ENCODE measurements around the gene SERTAD2. TPM values are rescaled to one million over a fixed set of nuclear protein-coding genes. Genes with fewer than 3 reads are reported as not detected.
A peak's percentile ranks its signal among the peaks of the same experiment; 100 is the strongest.

Gene SERTAD2
- total RNA-seq, 2 donors from 2014 or later: 15.6 to 23.9 TPM

- Mint-ChIP-seq H3K4me1 (ENCODE audit: low read depth in 2 of 2) (peaks cover 8 to 16% of the 10 kb centered on the region in 2 donors), H3K9me3 (no peaks in the 10 kb centered on the region), H3K36me3 (no peaks in the 10 kb centered on the region), H3K4me3 (no peak overlapping the region), H3K27me3 (no peaks in the 10 kb centered on the region), H3K27ac (no peak overlapping the region)
- DNase-seq (ENCODE audit: low spot score): no peak
- no peak for ATAC-seq
Measured at GRCh38 chr2:64665709-64666108, 12.0 kb upstream of the SERTAD2 start.

GRCh38 chr2:64663402-64663801, 9.7 kb upstream of the SERTAD2 start:
- Mint-ChIP-seq H3K36me3 (no peaks in the 10 kb centered on the region), H3K9me3 (no peaks in the 10 kb centered on the region), H3K4me1 (ENCODE audit: low read depth in 2 of 2) (peaks cover 8 to 16% of the 10 kb centered on the region in 2 donors), H3K27ac (no peak overlapping the region), H3K27me3 (no peaks in the 10 kb centered on the region), H3K4me3 (no peak overlapping the region)
- no peak for DNase-seq (ENCODE audit: low spot score)
- ATAC-seq: no peak

GRCh38 chr2:64661741-64662169, 8.0 kb upstream of the SERTAD2 start:
- Mint-ChIP-seq H3K36me3 (no peaks in the 10 kb centered on the region), H3K27ac (no peak overlapping the region), H3K4me1 (ENCODE audit: low read depth in 2 of 2) (peaks cover 0 to 3% of the 10 kb centered on the region in 2 donors)

GRCh38 chr2:64659252-64659651, 5.5 kb upstream of the SERTAD2 start:
- H3K4me1 Mint-ChIP-seq (ENCODE audit: low read depth in 2 of 2): peaks cover 16 to 17% of the 10 kb centered on the region in 2 donors
- H3K36me3 Mint-ChIP-seq: no peaks in the 10 kb centered on the region
- ATAC-seq (no peak), DNase-seq (ENCODE audit: low spot score) (no peak)
- H3K9me3 Mint-ChIP-seq: no peaks in the 10 kb centered on the region
- H3K27ac Mint-ChIP-seq: no peak overlapping the region
- no peak overlapping the region for H3K4me3 Mint-ChIP-seq
- H3K27me3 Mint-ChIP-seq: no peaks in the 10 kb centered on the region

More at GRCh38 chr2:64661741-64662169, 8.0 kb upstream of the SERTAD2 start:
- H3K9me3 Mint-ChIP-seq: no peaks in the 10 kb centered on the region
- no peaks in the 10 kb centered on the region for H3K27me3 Mint-ChIP-seq
- H3K4me3 Mint-ChIP-seq: no peak overlapping the region
- no peak for ATAC-seq
- no peak for DNase-seq (ENCODE audit: low spot score)

GRCh38 chr2:64658269-64658668, 4.6 kb upstream of the SERTAD2 start:
- no peak overlapping the region for H3K27ac Mint-ChIP-seq
- H3K9me3 Mint-ChIP-seq: no peaks in the 10 kb centered on the region
- H3K4me1 Mint-ChIP-seq (ENCODE audit: low read depth in 2 of 2): peaks cover 16 to 17% of the 10 kb centered on the region in 2 donors

GRCh38 chr2:64657411-64657810, 3.7 kb upstream of the SERTAD2 start:
- no peak overlapping the region for H3K27ac Mint-ChIP-seq
- H3K4me3 Mint-ChIP-seq: no peak overlapping the region

More at GRCh38 chr2:64658269-64658668, 4.6 kb upstream of the SERTAD2 start:
- Mint-ChIP-seq H3K4me3 (no peak overlapping the region), H3K27me3 (no peaks in the 10 kb centered on the region), H3K36me3 (no peaks in the 10 kb centered on the region)
- ATAC-seq (no peak), DNase-seq (ENCODE audit: low spot score) (no peak)

GRCh38 chr2:64656379-64656778, 2.7 kb upstream of the SERTAD2 start:
- Mint-ChIP-seq H3K27ac (peak overlapping the region; percentile 62 to 85), H3K9me3 (no peaks in the 10 kb centered on the region), H3K36me3 (no peaks in the 10 kb centered on the region)

More at GRCh38 chr2:64657411-64657810, 3.7 kb upstream of the SERTAD2 start:
- ATAC-seq (no peak), DNase-seq (ENCODE audit: low spot score) (no peak)
- peaks cover 21 to 23% of the 10 kb centered on the region in 2 donors for H3K4me1 Mint-ChIP-seq (ENCODE audit: low read depth in 2 of 2)
- no peaks in the 10 kb centered on the region for H3K27me3 Mint-ChIP-seq
- no peaks in the 10 kb centered on the region for H3K36me3 Mint-ChIP-seq
- H3K9me3 Mint-ChIP-seq: no peaks in the 10 kb centered on the region

GRCh38 chr2:64655873-64656272, 2.2 kb upstream of the SERTAD2 start:
- Mint-ChIP-seq H3K36me3 (no peaks in the 10 kb centered on the region), H3K27ac (peak overlapping the region; percentile 62 to 85), H3K9me3 (no peaks in the 10 kb centered on the region), H3K4me1 (ENCODE audit: low read depth in 2 of 2) (peaks cover 26 to 35% of the 10 kb centered on the region in 2 donors), H3K27me3 (no peaks in the 10 kb centered on the region), H3K4me3 (peak overlapping the region; percentile 83)
- no peak for DNase-seq (ENCODE audit: low spot score)
- ATAC-seq: no peak

More at GRCh38 chr2:64656379-64656778, 2.7 kb upstream of the SERTAD2 start:
- Mint-ChIP-seq H3K4me1 (ENCODE audit: low read depth in 2 of 2) (peaks cover 26 to 33% of the 10 kb centered on the region in 2 donors), H3K4me3 (no peak overlapping the region), H3K27me3 (no peaks in the 10 kb centered on the region)
- ATAC-seq (no peak), DNase-seq (ENCODE audit: low spot score) (no peak)

- DNase-seq (ENCODE audit: low spot score) (no peak), ATAC-seq (no peak)
- H3K4me3 Mint-ChIP-seq: peak overlapping the region; percentile 83
- H3K27ac Mint-ChIP-seq: peak overlapping the region; percentile 62 to 85
- H3K36me3 Mint-ChIP-seq: no peaks in the 10 kb centered on the region
- H3K4me1 Mint-ChIP-seq (ENCODE audit: low read depth in 2 of 2): peaks cover 26 to 35% of the 10 kb centered on the region in 2 donors
- no peaks in the 10 kb centered on the region for H3K27me3 Mint-ChIP-seq
- H3K9me3 Mint-ChIP-seq: no peaks in the 10 kb centered on the region
Measured at GRCh38 chr2:64655018-64655664, 1.4 kb upstream of the SERTAD2 start.

GRCh38 chr2:64654063-64654811, 524 bp upstream of the SERTAD2 start:
- H3K4me1 Mint-ChIP-seq (ENCODE audit: low read depth in 2 of 2): peaks cover 31 to 41% of the 10 kb centered on the region in 2 donors

GRCh38 chr2:64652231-64653108, 1.2 kb downstream of the SERTAD2 start:
- ATAC-seq: peak; percentile 52 to 61

More at GRCh38 chr2:64654063-64654811, 524 bp upstream of the SERTAD2 start:
- Mint-ChIP-seq H3K27ac (peak overlapping the region; percentile 62 to 85), H3K9me3 (no peaks in the 10 kb centered on the region), H3K4me3 (peak overlapping the region; percentile 83), H3K36me3 (no peaks in the 10 kb centered on the region), H3K27me3 (no peaks in the 10 kb centered on the region)
- ATAC-seq (peak; percentile 75 to 79), DNase-seq (ENCODE audit: low spot score) (peak; percentile 78)

GRCh38 chr2:64651590-64651989, 2.1 kb downstream of the SERTAD2 start:
- Mint-ChIP-seq H3K4me3 (peak overlapping the region; percentile 88), H3K27ac (peak overlapping the region; percentile 85 to 90), H3K4me1 (ENCODE audit: low read depth in 2 of 2) (peaks cover 31 to 50% of the 10 kb centered on the region in 2 donors), H3K36me3 (no peaks in the 10 kb centered on the region), H3K9me3 (no peaks in the 10 kb centered on the region), H3K27me3 (no peaks in the 10 kb centered on the region)
- DNase-seq (ENCODE audit: low spot score) (no peak), ATAC-seq (no peak)

More at GRCh38 chr2:64652231-64653108, 1.2 kb downstream of the SERTAD2 start:
- H3K27ac Mint-ChIP-seq: peak overlapping the region; percentile 85 to 90
- no peaks in the 10 kb centered on the region for H3K36me3 Mint-ChIP-seq
- H3K4me1 Mint-ChIP-seq (ENCODE audit: low read depth in 2 of 2): peaks cover 31 to 49% of the 10 kb centered on the region in 2 donors
- no peak for DNase-seq (ENCODE audit: low spot score)
- H3K27me3 Mint-ChIP-seq: no peaks in the 10 kb centered on the region
- peak overlapping the region; percentile 88 for H3K4me3 Mint-ChIP-seq
- no peaks in the 10 kb centered on the region for H3K9me3 Mint-ChIP-seq

- Mint-ChIP-seq H3K36me3 (no peaks in the 10 kb centered on the region), H3K4me3 (no peak overlapping the region), H3K4me1 (ENCODE audit: low read depth in 2 of 2) (peaks cover 29 to 52% of the 10 kb centered on the region in 2 donors), H3K27ac (no peak overlapping the region), H3K27me3 (no peaks in the 10 kb centered on the region), H3K9me3 (no peaks in the 10 kb centered on the region)
- DNase-seq (ENCODE audit: low spot score) (no peak), ATAC-seq (no peak)
Measured at GRCh38 chr2:64650722-64651338, 2.9 kb downstream of the SERTAD2 start.
